D341Med (cell line): Measurements from ENCODE around the gene CUBN.
"Not testable (repeated sequence)": the region's sequence is repeated elsewhere in the genome, so short reads cannot be mapped to it uniquely, and the experiment has no call there.

Experiments
- DNase-seq: peaks from one replicate; pipeline ENCODE4 v3.0.0; 2012; ENCODE audit warnings: low spot score

The CUBN gene

DNA sequence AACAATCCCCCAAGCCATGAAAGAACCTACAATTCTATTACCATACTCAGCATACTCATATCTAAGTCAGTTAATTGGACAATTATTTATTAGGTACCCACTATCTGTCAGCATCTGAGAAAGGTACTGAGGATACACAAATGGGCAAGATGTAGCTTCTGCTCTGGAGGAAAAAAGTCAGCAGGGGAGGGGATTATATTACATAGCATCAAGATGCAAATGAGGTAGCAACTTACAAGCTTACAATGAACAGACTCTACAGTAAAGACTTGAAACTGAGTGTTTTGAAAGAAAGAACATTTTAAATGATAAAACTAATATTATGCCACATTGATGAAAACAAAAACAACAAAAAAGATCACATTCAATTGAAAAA, 10.8 kb upstream of the CUBN start:
- DNase-seq, result no peak

DNA sequence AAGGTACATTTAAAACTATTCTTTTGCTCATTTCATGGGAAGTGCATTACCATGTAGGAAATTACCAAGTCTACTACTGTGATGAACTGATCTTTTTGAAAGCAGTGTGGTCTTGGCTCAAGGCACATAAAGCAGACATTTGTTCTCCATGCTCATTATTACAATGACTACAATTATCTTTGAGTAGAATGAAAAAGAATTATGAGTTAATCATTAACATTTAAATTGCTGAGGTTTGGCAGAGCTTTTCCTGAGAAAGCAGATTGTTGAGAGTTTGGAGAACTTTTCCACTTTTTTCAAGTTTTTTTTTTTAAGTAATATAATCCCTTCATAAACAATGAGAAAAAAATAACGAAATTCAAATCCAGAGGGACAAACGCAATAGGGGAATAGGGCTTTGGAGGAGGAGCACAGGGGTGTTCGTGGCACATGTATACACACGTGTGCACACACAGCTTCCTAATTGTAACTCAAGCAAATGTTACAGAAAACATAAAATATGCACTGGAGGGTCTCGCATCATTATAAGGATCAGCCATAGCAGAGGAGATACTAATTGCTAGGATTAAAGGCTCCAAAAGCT, 8.9 kb upstream of the CUBN start:
- no peak for DNase-seq

DNA sequence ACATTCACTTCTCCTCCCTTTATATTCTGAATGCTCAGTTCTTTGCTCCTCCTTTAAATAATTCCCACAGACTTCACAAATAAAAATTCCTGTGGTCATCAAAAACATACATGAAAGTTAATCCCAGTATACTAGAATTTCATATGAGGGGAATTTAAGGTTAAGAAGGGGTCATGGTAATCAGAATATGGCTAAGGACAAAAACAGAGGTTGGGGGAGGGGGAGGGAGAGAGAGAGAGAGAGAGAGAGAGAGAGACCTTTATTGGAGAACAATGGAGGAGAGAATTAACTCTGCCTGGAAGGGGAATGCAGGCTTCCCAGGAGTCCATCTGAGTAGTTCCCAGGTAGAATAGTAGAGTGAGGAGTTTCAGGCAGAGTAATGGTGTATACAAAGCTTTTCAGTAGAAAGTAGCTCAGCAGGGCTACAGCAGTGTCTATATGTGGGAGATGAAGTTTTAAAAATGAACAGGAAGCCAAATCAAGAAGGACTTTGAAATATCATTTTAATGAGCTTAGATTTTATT, 5.2 kb upstream of the CUBN start:
- no peak for DNase-seq

DNA sequence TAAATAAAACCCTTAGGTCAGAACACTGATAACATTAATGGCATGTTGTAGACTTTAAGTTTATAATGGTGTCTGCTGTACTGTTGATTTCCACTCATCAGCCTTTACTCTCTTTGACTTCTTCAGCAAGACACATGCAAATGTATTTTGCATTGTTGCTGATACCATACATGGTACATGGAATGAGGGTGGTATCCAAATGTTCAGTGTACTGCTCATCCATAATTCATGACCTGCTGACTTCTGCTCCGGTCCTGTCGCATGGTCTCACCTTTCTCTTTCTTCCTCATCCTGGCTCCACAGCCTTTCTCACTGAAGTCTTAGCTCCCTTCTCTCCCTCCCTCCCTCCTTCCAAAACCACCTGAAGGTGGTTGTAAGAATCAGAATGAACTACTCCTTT, 4.7 kb upstream of the CUBN start:
- no peak for DNase-seq

DNA sequence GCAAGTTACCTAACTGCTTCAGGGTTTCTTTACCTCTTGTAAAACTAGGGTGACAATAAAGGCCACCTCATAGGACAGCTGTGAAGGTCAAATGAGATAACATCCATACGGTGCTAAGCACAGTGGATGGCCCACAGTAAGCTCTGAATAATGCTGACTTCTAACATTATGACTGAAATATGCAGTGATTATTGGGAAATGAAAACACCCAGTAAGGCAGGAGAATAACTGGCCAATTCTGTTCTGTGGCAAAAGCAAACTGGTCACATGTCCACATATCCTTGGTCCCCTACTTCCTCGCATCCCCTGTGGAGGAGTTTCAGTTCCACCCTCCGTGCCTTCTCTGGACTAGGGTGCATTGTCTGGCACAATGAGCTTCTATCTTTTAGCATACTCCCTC, 1.4 kb downstream of the CUBN start:
- no peak for DNase-seq

DNA sequence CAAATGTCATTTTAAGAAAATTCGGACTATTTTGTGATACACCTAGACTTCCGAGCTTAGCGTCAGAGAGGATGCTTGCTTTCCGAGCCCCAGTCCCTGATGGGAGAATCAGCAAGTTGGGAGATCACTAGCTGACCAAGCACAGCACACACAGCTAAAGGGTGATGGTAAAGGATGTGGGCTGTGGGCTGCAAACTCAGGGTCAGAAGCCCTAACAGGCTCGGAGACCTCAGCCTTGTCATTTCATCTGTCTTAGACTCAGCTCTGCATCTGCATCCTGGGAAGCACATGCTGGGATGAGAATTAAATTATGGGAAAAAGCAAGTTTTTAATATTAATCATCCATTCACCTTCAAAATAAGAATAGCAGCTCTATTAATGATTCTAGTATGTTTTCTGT, 3.3 kb downstream of the CUBN start:
- no peak for DNase-seq

DNA sequence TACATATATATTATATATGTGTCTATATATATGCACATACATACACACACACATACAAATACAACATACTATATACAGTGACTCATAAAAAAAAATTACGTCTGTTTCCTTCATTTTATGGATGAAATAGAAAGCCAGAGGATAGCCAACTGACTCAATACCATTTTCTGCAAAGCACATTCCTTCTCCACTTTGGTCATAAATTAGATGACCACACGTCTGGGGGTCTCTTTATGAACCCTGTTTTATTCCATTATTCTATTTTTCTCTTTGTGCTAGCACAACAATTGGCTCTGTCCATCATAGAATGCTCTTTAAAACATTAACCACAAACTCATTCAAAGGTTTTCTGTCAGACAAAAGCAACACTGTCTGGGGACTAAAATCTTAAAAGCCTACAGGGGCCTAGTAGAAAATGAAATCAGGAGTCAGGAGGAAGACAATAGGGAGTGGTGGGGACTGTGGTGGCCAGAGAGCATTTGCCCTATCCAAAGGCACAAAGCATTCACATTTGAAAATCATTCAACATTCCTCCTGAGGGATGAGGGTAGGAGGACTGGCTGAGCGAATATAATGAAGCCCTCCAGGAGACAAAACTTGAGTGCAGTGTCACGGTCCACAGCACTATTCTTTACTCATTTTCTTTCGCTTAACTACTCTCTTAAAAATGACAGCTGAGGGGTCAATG, 4.3 kb downstream of the CUBN start:
- DNase-seq, result no peak

DNA sequence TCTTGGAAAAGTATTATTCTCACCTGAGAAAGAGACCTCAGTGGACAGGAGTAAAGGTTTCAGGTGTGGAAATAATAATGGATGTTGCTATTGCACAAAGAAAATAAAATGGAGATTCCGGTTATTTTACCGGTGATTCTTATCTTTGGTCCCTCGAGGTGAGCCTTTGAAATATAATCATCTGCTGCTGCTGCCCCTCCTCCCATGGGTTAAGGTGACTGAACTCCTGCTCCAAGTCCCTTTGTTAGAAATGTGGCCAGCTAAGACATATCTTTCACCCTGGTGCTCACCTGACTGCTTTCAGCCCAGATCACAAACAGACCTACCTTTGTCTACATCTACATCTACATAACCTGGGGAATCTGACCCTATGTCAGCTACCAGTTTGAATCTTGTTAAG, 5.7 kb downstream of the CUBN start:
- no peak for DNase-seq

DNA sequence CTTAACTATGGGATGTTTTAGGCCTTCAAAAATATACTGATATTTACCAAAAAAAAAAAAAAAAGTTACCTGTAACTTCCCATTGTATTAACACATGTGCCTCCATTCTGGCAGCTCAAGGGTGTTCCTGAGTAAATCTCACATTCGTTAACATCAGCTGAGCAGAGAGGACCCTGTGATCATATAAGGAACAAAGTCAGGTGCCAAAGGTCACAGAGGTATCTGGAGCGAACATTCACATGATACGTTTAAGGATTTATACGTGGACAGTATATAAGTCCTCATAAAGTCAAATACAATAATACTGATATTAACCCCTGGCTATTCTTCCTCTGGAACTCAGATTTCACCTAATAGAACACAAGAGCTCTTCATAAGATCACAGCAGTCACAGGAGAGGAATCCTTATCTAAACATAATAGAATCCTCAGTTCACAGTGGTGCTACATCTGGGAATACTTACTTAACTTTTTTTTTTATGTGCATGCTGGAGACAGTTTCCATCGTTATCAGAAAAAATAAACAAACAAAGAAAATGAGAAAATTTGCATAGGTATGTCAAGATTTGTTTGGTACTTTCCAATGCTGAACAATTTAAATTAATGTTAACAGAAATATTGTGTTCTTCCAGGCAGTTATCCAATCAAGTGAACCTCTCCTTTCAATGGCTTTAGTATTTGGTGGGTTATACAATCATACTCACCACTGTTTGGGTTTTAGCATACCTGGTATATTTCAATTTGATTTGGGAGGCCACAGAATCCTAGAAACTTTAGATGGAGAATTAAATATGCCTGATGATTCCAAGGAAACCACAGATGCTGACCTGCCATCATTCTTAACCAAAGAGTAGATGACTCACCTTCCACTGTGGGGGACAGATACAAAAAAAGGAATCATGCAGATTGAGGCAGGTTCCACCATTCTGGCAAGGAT, 6.6 kb downstream of the CUBN start:
- no peak for DNase-seq

DNA sequence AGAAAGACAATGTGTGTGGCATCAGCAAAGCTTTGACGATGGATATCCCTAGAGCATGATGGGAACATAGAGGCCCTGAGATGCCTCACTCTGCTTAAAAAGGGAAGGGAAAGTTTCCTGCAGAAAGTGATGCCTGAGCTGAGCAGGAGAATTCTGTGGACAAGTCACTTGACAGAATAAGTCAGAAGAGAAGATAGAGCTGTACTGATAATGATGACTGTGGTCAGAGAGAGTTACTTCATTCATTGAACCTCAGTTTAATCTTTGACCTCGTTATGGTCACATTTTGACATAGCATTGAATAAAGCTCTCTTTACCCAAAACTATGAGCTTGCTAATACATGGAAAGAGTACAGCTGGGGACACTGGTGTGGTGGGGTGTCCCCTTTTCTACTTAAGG, 7.6 kb downstream of the CUBN start:
- no peak for DNase-seq

DNA sequence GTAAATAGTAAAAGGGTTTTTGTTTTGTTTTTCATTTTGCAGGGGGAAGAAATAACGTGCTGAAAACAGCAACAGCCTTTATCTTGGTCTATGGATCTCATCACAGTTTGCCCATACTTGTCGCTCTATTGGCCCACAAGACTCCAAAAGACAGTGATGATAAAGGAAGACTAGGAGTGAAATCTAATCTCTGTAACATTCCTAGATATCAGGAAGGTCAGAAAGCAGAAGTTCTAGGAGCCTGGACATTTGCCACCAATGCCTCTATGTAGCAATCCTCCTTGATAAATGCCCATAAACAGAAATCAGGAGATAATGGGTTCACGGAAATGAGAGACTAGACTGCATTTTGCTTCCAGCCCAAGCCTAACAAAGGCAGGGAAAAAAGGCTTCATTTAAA, 8.9 kb downstream of the CUBN start:
- no peak for DNase-seq

DNA sequence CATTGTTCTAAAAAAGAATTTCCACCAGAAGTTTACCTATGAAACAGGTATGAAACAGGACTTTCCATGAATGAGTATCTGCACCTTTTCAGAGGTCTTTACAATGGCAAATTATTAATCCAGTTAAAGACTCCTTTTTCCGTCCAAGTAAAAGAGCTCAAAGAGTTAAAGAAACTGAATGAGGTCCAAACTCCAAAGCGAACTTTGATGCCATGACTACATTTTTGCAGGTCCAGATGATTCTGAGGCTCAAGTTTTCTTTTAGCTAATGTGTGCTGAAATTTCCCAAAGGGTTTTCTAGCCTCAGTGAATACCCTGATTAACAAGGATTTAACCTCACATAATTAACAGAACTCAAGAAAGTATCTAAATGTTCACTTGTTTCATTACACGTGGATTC, 9.8 kb downstream of the CUBN start:
- no peak for DNase-seq

DNA sequence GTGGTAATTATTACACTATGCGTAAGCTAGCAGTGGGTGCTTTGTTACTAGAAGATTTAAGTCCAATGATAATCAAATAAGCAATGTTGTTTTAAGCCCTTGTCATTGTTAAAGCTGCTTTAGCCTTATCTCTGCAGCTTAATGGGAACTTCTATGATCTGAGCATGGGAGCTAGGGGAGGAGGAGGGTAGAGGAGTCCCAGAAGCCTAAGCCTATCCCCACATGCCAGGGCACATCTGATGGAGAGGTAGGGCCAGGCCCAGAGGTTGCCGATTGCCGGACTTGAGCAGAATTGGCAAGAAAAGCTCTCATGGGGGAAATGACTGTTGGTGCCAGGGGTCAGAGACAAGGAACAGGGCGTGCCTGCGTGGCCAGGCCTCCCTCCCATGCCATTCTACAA, 13.4 kb downstream of the CUBN start:
- no peak for DNase-seq

DNA sequence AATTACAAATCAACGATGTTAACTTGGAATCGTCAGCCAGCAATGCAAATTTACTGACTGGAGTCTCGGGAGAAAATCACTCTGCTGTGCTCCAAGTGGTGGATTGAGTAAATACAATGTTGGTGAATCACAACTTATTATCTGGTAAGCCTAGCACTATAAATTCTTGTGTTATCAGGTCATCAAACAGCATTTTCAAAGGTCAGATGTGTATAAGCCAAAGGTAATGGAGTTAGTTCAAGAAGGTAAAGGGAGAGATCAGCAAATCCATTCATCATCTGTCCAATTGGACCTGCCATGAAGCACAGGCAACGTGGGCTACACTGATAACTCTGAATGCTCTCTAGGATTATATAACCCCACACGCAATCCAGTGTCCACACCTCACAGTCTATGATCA, 13.9 kb downstream of the CUBN start:
- DNase-seq, result no peak

DNA sequence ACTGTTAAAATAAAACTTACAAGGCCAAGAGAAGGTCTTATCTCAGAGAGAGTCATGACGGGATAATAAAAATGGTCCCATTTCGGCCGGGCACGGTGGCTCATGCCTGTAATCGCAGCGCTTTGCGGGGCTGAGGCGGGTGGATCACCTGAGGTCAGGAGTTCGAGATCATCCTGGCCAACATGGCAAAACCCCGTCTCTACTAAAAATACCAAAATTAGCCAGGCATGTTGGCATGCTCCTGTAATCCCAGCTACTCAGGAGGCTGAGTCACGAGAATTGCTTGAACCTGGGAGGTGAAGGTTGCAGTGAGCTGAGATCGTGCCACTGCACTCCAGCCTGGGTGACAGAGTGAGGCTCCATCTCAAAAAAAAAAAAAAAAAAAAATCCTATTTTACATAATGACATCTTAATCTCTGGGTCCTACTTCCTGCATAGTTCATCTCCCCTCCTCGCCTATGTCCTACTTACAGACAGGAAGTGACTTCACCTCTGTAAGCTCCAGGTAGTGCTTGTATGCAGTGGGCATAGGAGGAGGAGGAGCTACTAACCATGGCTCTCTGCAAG, 14.7 kb downstream of the CUBN start:
- DNase-seq, result not testable (repeated sequence)

DNA sequence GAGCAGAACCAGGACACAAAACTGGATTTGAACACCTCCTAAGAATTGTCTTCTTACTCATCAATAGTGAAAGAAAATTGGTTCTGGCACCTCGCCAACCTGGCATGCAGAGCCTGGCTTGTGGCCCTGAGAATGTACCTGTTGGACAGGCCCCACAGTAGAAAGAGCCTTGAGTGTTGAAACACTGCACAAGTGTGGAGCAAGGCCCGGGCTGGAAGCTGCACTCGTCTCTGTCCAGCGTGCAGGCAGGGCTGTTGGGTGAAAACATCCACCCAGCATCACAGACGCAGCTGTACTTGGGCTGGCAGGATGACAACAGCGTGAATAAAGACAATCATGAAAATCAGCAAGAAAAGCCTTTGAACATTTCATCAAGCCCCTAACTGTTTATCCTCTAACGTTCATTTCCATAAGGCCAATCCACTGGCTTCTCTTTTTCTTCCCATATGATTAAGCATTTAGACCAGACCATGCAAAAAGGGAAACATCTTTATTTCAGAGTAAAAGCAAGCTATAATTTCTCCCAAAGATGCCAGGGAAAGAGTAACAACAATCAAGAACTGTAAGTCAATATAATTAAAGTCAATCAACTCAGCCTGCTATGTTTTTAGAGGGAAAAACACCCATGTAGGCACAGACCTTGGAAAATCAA, 15.6 kb downstream of the CUBN start:
- no peak for DNase-seq

DNA sequence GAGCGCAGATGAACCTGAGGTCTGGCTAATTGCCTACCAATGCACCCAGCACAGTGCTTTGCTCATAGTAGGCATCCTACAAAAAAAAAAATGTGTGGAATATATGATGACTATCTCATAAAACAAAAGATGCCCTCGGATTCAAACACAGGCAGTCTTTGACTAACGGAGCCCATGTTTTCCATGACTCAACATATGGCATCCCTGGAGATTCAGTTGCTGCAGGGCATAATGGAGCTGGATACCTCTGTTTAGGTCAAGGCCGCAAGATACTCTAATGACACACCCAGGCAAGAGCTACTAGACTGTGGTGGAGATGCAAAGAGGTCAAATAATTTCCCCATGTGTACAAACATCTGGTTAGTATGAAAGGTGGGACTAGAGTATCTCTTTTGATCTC, 16.3 kb downstream of the CUBN start:
- DNase-seq, result no peak

DNA sequence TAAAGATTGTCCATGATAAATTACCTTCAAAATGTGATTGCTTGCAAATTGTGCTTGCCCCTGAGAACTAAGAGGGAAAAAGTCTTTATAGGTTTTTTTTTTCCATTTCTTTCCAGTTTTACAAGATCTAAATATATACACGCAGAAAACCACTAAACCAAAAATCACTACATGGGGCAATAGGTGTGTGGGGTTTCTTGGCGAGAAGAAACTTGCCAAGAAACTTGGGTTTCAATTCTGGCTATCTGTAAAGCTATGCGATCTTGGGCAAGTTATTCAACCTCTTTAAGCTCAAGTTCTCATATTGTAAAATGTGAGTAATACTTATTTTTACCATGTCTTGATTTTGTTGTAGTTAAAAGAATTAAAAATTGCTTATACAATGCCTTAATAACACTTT, 17.0 kb downstream of the CUBN start:
- no peak for DNase-seq

DNA sequence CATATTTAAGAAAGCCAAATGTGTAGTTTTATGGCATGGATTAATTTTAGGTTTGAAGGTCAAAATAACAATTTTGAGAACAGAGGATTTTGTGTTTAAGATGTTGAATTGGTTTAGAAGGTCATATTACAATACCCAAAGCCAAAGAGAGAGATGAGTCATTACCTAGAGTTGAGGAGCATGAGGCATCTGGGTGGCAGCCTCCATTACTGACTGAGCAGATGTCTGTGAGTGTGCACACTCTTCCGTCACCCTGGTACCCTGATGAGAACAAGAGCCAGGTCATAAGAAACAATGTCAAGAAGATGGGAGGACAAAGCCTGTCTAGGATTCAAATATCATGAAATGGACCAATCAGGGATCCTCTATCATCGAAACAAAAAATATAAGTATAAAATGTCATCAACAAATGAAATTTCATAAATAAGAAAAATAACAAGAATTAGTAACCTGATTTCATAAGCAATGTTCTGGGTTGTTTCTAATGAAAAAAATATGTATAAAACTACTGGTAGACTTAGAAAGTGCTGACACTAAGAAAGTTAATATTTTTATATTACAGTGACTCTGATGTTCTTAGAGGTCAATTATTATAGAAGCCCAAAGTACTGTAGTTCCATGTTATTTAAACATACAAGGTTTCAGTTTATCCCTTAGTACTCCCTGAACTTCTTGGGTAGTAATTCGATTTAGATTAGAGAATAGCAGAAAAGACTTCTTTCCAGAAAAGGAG, 20.0 kb downstream of the CUBN start:
- DNase-seq, result no peak

DNA sequence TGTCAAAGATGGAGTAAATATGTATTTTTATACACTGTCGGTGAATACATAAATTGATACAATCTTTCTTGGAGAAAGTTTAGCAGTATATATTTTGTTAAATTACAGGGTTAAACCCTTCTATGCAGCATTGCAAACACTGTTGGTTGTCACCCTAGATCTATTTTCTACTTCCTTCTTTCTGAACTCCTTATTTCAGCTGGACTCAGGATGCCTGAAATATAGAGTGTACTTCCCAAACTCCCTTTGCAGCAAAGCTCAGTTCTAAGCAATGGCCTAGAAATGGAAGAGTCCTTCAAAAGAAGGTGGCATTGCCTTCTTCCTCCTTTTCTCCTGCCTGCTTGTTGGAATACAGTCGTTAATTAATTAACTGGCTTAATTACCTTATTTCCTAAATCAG, 20.6 kb downstream of the CUBN start:
- no peak for DNase-seq

DNA sequence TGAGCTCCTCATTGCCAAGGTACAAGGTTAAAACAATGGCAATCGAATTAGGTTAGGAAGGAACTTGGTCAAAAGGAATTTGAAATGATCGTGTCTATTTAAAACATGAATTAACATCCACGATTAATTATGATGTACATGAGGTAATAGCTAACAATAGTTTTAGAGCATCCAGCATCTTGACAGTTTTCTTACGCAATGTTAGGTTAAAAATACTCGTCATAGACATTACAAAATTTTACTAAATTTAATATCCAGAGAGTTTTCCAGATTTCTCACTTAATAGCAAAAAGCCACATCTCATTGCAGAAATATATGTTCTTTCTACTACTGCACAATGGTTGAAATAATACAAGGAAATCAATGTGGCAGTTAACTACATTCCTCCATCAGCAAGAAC, 22.6 kb downstream of the CUBN start:
- no peak for DNase-seq

DNA sequence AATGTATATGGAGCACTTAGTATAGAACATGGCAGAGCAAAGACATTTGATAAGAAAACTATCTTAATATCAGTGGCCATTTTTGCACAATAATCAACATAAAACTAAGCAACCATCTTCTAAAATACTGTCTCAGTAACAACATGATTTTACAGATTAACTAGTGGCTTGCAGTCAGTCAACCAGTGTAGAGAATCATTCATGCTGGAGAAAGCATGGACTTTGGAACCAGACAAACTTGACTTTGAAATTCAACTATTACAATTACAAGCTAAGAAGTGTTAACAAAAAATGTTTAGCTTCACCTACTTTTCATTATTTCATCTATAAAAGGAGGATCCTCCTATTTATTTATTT, 27.7 kb downstream of the CUBN start:
- no peak for DNase-seq
